K562 (cell line): ENCODE data around the gene ZCCHC24. TPM values are rescaled to one million over a fixed set of nuclear protein-coding genes. Genes with fewer than 3 reads are reported as not detected.

Source experiments
- ATAC-seq: fragments of 200-7000 bp; cut with Tn5 transposase; 3 replicates; pipeline ENCODE4 v1.9.1; 2020; ENCODE audit warnings: moderate library complexity
- BruUV-seq: library from RNA; stranded (reverse); fragments of 400-500 nt; replicated peaks from 2 replicates; lab custom pipeline; 2021; lab: Mats Ljungman, UMichigan
- CTCF ChIA-PET: fragments of 300-600 bp; formaldehyde crosslinking; extraction: SDS; loops from one replicate; lab custom pipeline; 2021; ENCODE audit warnings: low intra/inter-chr PET ratio; lab: Yijun Ruan, JAX
- POLR2A ChIA-PET: fragments of 300-600, 350-650 bp; sonication (Branson Sonifier 250); formaldehyde crosslinking; extraction: SDS; loops from one replicate; lab custom pipeline; 2021; ENCODE audit warnings: antibody characterized with exemption, inconsistent platforms; lab: Yijun Ruan, JAX
- DNase-seq, 4 experiments: peaks; one replicate each; pipeline versions ENCODE4 v3.0.0 to v3.0.0-alpha.2; 2011 to 2018; ENCODE audit warnings: low spot score in 3 of 4, mixed read lengths in 3 of 4; ENCODE audit errors: extremely low read depth in 1 of 4
- FAIRE-seq: peaks from 2 replicates; lab custom pipeline; 2011; peaks lifted over from hg19 to GRCh38; lab: Jason Lieb, UNC
- H2AFZ ChIP-seq: 2 replicates; pipeline ENCODE4 v1.6.0; 2011; ENCODE audit warnings: low read depth, low read length, control low read depth, inconsistent platforms
- H3K27ac ChIP-seq: fragments of 200-600 bp; 3 replicates; pipeline ENCODE4 v1.8.0; 2011; ENCODE audit warnings: low read depth, mild to moderate bottlenecking, control low read depth, inconsistent platforms, low read length, moderate library complexity, mixed read lengths; ENCODE audit errors: extremely low read depth
- H3K27me3 ChIP-seq, 2 experiments: fragments of 300-600 bp in 1 of 2; 2 replicates in 1 of 2; 3 replicates in 1 of 2; pipeline versions ENCODE4 v1.6.0 to v1.8.0; 2011; ENCODE audit warnings: inconsistent platforms in 2 of 2, low read length in 2 of 2, mild to moderate bottlenecking in 1 of 2, mixed read lengths in 1 of 2, moderate library complexity in 1 of 2; ENCODE audit not compliant: control insufficient read depth in 2 of 2, insufficient read depth in 2 of 2
- H3K36me3 ChIP-seq: fragments of 300-600 bp; 3 replicates; pipeline ENCODE4 v1.8.0; 2011; ENCODE audit warnings: mild to moderate bottlenecking, low read length, inconsistent platforms; ENCODE audit not compliant: control insufficient read depth, insufficient read depth
- H3K4me1 ChIP-seq, 2 experiments: fragments of 200-600 bp in 1 of 2; replicated peaks in 1 of 2; 2 replicates in 1 of 2; 3 replicates in 1 of 2; pipeline versions ENCODE4 v1.5.1 to v1.8.0; 2011; ENCODE audit warnings: inconsistent platforms in 2 of 2, low read length in 2 of 2, mild to moderate bottlenecking in 1 of 2, mixed read lengths in 1 of 2, moderate library complexity in 1 of 2; ENCODE audit not compliant: control insufficient read depth in 2 of 2, insufficient read depth in 2 of 2
- H3K4me2 ChIP-seq: 2 replicates; pipeline ENCODE4 v1.6.1; 2011; ENCODE audit warnings: low read length, control low read depth, inconsistent platforms, mixed read lengths; ENCODE audit not compliant: insufficient read depth
- H3K4me3 ChIP-seq: fragments of 200-600 bp; sonication (generic), shearing (Covaris generic); 2 replicates; pipeline ENCODE4 v1.5.1; 2016; ENCODE audit warnings: control low read depth, inconsistent platforms
- H3K79me2 ChIP-seq: fragments of 200-600 bp; 3 replicates; pipeline ENCODE4 v1.8.0; 2011; ENCODE audit warnings: low read length, inconsistent platforms; ENCODE audit not compliant: control insufficient read depth, insufficient read depth
- H3K9ac ChIP-seq, 2 experiments: 2 replicates each; pipeline versions ENCODE4 v1.6.0 to v1.6.1; 2011; ENCODE audit warnings: low read depth in 2 of 2, low read length in 2 of 2, control low read depth in 1 of 2, inconsistent platforms in 1 of 2, mild to moderate bottlenecking in 1 of 2, mixed read lengths in 1 of 2; ENCODE audit not compliant: insufficient read depth in 1 of 2
- H3K9me1 ChIP-seq: one replicate; pipeline ENCODE4 v1.6.0; 2011; ENCODE audit warnings: inconsistent platforms, mild to moderate bottlenecking, low read length, moderate library complexity; ENCODE audit not compliant: control insufficient read depth, insufficient read depth
- H3K9me3 ChIP-seq: replicated peaks from 2 replicates; pipeline ENCODE4 v1.5.1; 2011; ENCODE audit warnings: low read depth, low read length, inconsistent platforms; ENCODE audit not compliant: control insufficient read depth, insufficient read depth
- H4K20me1 ChIP-seq: replicated peaks from 2 replicates; pipeline ENCODE4 v1.6.1; 2011; ENCODE audit warnings: low read length, inconsistent platforms, mixed read lengths; ENCODE audit not compliant: control insufficient read depth, insufficient read depth
- DEAF1 ChIP-seq: fragments of 450-650 bp; formaldehyde crosslinking; IDR thresholded peaks from 2 replicates; pipeline ENCODE4 v1.4.0; 2020; ENCODE audit warnings: mild to moderate bottlenecking, moderate library complexity
- GABPA ChIP-seq: fragments of 200-800 bp; sonication (Bioruptor generic); conservative IDR thresholded peaks from 2 replicates; pipeline ENCODE4 v1.6.1; 2016; ENCODE audit warnings: low read depth, missing genetic modification characterization, missing compliant biosample characterization
- MAZ ChIP-seq, 2 experiments: fragments of 450-650 bp in 1 of 2; sonication (generic) in 1 of 2; formaldehyde crosslinking; IDR thresholded peaks in 1 of 2; conservative IDR thresholded peaks in 1 of 2; 2 replicates each; pipeline versions ENCODE4 v1.4.0 to v1.5.0; 2020; ENCODE audit warnings: mild to moderate bottlenecking in 1 of 2, missing genetic modification reagents in 1 of 2
- NFIC ChIP-seq: fragments of 450-650 bp; IDR thresholded peaks from 2 replicates; pipeline ENCODE4 v1.6.1; 2017; ENCODE audit warnings: mild to moderate bottlenecking, inconsistent platforms
- RBM15 ChIP-seq: fragments of 200-400 bp; formaldehyde crosslinking; IDR thresholded peaks from 2 replicates; pipeline ENCODE4 v1.6.1; 2018; ENCODE audit warnings: mild to moderate bottlenecking, low read length, moderate library complexity; ENCODE audit not compliant: insufficient read depth
- RERE ChIP-seq: sonication (generic); formaldehyde crosslinking; IDR thresholded peaks from 2 replicates; pipeline ENCODE4 v1.8.0; 2023; ENCODE audit warnings: missing genetic modification reagents, mild to moderate bottlenecking, borderline replicate concordance
- SMAD4 ChIP-seq: fragments of 250-450 bp; sonication (Bioruptor Pico); conservative IDR thresholded peaks from 2 replicates; pipeline ENCODE4 v1.8.0; 2021; ENCODE audit warnings: inconsistent platforms, mild to moderate bottlenecking, moderate library complexity
- TCF15 ChIP-seq: fragments of 250-450 bp; sonication (Bioruptor Pico); IDR thresholded peaks from 2 replicates; pipeline ENCODE4 v1.8.0; 2022; ENCODE audit warnings: moderate library complexity, mild to moderate bottlenecking, inconsistent platforms
- ZBTB17 ChIP-seq: fragments of 450-650 bp; formaldehyde crosslinking; IDR thresholded peaks from 2 replicates; pipeline ENCODE4 v1.4.0; 2020; ENCODE audit warnings: mild to moderate bottlenecking
- ZC3H4 ChIP-seq: sonication (generic); formaldehyde crosslinking; IDR thresholded peaks from 2 replicates; pipeline ENCODE4 v1.9.0; 2021; ENCODE audit warnings: missing genetic modification reagents, borderline replicate concordance
- WGBS: fragments of 100-300 bp; shearing (Covaris generic); methylation state at CpG from one replicate; pipeline ENCODE4 v1.1.6; 2016; ENCODE audit warnings: low coverage, mixed read lengths; ENCODE audit not compliant: insufficient coverage; ENCODE audit errors: missing lambda C conversion rate; 5-methylcytosine and 5-hydroxymethylcytosine counted together
- in situ Hi-C: fragments of 300-500 bp; cut with MboI; formaldehyde crosslinking; loops from 4 replicates; pipeline ENCODE4 v1.15.0; 2018; ENCODE audit warnings: inconsistent platforms, mixed read lengths
- intact Hi-C: fragments of 100-400 bp; cut with micrococcal nuclease; formaldehyde crosslinking; loops from 2 replicates; pipeline ENCODE4 v1.14.2; 2022
- polyA plus RNA-seq, 8 experiments: library from polyadenylated mRNA; depleted of rRNA in 4 of 8; stranded (reverse) in 5 of 8; unstranded in 3 of 8; fragments of >200 nt; fragmentation: Nextera tagmentation in 2 of 8; fragmentation: Illumina TruSeq in 1 of 8; extraction: Ambion mirVana in 2 of 8; extraction: Trizol in 1 of 8; gene quantifications; 2 replicates each; pipeline versions ENCODE4 v1.2.1 to v1.2.3, GENCODE V29; 2011 to 2014; ENCODE audit warnings: inconsistent platforms in 1 of 8, missing spikeins in 1 of 8
- total RNA-seq, 7 experiments: library from RNA; depleted of rRNA in 6 of 7; stranded (reverse); fragments of >200 nt in 6 of 7; fragmentation: Illumina TruSeq in 2 of 7; extraction: Trizol in 2 of 7; gene quantifications; 2 replicates each; pipeline versions ENCODE4 v1.2.1 to v1.2.3, GENCODE V29; 2011 to 2021; ENCODE audit warnings: low replicate concordance in 1 of 7
- TF ChIP-seq, protein P1 (sequence below): sonication (generic); formaldehyde crosslinking; IDR thresholded peaks from 2 replicates; pipeline ENCODE4 v1.8.0; 2022; ENCODE audit warnings: mild to moderate bottlenecking, missing genetic modification reagents
- TF ChIP-seq, protein P2 (sequence below): fragments of 250-450 bp; sonication (Bioruptor Pico); IDR thresholded peaks from 2 replicates; pipeline ENCODE4 v1.5.0; 2020; ENCODE audit warnings: mild to moderate bottlenecking

Gene ZCCHC24
- total and polyA plus RNA-seq, 9 of the 15 experiments (the other 6 are each of a cell fraction or from before 2014, with no cell fraction given): 0.84 to 11.0 (median 4.6) TPM

DNA sequence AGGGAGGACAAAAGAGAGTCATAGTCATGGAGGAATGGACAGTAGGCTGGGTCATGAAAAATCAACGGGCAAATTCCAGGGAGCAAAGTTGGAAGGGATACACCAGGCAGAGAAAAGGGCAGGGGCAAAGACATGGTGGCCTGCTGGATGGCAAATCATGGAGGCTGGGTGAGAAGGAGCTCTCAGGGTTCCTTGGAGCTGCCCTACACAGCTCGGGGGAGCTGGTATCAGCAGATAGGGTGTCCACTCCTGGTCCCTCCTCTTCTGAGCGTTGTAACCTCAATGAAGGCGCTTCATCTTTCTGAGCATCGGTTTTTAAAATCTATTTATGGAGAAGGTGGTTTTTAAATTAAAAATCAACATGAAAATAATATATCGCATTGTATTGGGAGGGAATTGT lies 39.1 kb upstream of the ZCCHC24 start:
- POLR2A ChIA-PET: no interaction called here
- no peaks in the 10 kb centered on the region for H3K9me3 ChIP-seq
- intact Hi-C loops (no loop called here), in situ Hi-C loops (no loop called here)
- H2AFZ ChIP-seq: no peak overlapping the region
- no peak for ATAC-seq
- DNase-seq: no peak
- H3K36me3 ChIP-seq: no peaks in the 10 kb centered on the region
- CTCF ChIA-PET: no interaction called here
- H3K27me3 ChIP-seq: peaks cover 3 to 8% of the 10 kb centered on the region in 2 experiments; a peak in 3 of 5 replicates
- no peak overlapping the region for H3K4me3 ChIP-seq
- no TSS peak for BruUV-seq
- 2% methylated on average over 6 of the region's 6 CpGs for WGBS
- H3K4me2 ChIP-seq: no peak overlapping the region
- FAIRE-seq: no peak
- no peak overlapping the region for H3K9ac ChIP-seq
- H4K20me1 ChIP-seq: no peaks in the 10 kb centered on the region; the same call in 1 of the 2 replicates
- no peaks in the 10 kb centered on the region for H3K79me2 ChIP-seq
- H3K9me1 ChIP-seq: no peaks in the 10 kb centered on the region
- H3K27ac ChIP-seq: no peak overlapping the region
- H3K4me1 ChIP-seq: peaks cover 0 to 7% of the 10 kb centered on the region in 2 experiments; a peak in 2 of 5 replicates
- no peak for TF ChIP-seq MAZ (CRISPR knock-in tag; conservative IDR thresholded peaks at IDR 0.05 in 1 of 2, IDR thresholded peaks at IDR 0.05 in 1 of 2)
- no peak for TF ChIP-seq DEAF1
- no peak for TF ChIP-seq RBM15
- no peak for TF ChIP-seq NFIC
- TF ChIP-seq, protein P1, sequence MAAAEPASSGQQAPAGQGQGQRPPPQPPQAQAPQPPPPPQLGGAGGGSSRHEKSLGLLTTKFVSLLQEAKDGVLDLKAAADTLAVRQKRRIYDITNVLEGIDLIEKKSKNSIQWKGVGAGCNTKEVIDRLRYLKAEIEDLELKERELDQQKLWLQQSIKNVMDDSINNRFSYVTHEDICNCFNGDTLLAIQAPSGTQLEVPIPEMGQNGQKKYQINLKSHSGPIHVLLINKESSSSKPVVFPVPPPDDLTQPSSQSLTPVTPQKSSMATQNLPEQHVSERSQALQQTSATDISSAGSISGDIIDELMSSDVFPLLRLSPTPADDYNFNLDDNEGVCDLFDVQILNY (CRISPR knock-in tag): no peak
- no peak for TF ChIP-seq TCF15 (CRISPR knock-in tag)
- no peak for TF ChIP-seq GABPA (tag)
- no peak for TF ChIP-seq SMAD4 (CRISPR knock-in tag)
- TF ChIP-seq, protein P2, sequence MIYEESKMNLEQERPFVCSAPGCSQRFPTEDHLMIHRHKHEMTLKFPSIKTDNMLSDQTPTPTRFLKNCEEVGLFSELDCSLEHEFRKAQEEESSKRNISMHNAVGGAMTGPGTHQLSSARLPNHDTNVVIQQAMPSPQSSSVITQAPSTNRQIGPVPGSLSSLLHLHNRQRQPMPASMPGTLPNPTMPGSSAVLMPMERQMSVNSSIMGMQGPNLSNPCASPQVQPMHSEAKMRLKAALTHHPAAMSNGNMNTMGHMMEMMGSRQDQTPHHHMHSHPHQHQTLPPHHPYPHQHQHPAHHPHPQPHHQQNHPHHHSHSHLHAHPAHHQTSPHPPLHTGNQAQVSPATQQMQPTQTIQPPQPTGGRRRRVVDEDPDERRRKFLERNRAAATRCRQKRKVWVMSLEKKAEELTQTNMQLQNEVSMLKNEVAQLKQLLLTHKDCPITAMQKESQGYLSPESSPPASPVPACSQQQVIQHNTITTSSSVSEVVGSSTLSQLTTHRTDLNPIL (CRISPR knock-in tag): no peak
- TF ChIP-seq ZC3H4 (CRISPR knock-in tag): no peak
- TF ChIP-seq ZBTB17 (CRISPR knock-in tag): no peak
- no peak for TF ChIP-seq RERE (CRISPR knock-in tag)
